ENCODE data around the gene E2F4.

E2F4 gene

DNA sequence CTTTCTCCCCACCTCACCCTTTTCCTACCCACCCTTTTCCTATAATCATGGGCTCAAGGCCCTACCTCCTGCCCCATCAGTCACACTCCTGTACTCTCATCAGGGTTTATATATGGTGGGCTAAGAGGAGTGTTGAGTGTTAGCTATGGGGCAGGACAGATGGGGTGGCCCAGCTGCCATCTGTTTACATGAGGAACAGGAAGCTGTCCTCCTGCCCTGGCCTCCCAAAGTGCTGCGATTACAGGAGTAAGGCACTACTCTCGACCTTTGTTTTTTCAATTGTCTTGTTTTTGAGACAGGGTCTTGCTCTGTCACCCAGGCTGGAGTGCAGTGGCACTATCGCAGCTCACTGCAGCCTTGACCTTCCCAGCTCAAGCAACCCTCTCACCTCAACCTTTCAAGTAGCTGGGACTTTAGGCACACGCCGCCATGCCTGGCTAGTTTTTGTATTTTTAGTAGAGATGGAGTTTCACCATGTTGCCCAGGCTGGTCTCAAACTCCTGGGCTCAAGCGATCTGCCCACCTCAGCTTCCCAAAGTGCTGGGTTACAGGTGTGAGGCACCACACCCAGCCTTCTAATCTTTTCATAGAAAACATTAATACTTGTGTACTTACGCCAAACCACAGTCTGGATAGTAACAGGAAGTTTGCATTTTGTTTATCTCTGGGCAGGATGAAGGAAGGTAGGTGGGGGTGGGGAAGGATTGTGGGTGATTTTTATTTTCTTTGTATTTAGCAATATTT is 33.9 kb upstream of the E2F4 start:
- no peak overlapping the region for H3K4me3 ChIP-seq (ENCODE audit: low read length)
- TF ChIP-seq, protein P1, sequence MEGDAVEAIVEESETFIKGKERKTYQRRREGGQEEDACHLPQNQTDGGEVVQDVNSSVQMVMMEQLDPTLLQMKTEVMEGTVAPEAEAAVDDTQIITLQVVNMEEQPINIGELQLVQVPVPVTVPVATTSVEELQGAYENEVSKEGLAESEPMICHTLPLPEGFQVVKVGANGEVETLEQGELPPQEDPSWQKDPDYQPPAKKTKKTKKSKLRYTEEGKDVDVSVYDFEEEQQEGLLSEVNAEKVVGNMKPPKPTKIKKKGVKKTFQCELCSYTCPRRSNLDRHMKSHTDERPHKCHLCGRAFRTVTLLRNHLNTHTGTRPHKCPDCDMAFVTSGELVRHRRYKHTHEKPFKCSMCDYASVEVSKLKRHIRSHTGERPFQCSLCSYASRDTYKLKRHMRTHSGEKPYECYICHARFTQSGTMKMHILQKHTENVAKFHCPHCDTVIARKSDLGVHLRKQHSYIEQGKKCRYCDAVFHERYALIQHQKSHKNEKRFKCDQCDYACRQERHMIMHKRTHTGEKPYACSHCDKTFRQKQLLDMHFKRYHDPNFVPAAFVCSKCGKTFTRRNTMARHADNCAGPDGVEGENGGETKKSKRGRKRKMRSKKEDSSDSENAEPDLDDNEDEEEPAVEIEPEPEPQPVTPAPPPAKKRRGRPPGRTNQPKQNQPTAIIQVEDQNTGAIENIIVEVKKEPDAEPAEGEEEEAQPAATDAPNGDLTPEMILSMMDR (IDR thresholded peaks at IDR 0.05; ENCODE audit: insufficient read depth, low read depth, low read length, missing control alignments), result no peak

DNA sequence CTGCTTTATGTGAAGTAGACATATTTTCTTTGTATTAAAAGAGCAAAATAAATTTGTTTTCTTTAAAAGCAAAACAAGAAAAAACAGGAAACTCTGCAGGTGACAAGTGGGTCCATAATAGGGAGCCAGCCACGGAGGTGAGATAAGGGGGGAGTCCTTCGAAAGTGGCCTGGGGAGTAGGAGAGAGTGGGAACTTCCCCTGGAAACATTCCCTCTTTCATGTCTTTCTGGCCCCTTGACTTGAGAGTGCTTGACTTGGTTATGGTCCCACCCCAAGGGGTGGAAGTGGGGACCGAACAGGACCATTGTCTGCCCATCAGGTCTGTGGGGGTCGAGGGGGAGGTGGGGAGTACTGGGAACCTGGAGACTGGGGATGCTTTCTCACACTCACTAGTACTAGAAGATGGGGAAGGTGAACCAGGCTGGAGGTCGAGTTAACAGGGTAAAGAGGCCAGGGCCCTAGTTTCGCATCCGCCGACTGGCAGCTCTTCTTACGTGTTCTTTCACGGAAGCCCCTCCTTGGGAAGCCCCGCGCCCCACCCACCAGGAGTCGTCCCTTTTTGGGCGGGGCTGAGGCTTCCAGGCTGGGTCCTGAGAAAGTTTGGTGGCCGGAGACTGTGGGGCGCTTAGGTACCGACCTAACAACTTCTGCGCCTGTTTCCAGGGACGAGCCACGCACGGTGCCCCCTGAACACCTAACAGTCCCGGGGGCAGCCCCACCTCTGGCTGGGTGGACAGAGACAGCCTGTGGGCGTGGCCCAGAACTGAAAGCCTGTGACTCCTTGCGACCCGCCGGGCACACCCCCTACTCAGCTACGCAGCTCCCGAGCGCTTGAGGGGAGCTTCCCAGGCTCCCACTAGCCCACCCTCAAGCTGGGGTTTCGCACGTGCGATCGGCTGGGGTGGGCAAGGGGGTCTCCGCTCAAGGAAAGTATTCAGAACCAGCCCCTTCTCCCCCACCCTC is 33.0 kb upstream of the E2F4 start:
- peak overlapping the region; percentile 97 for H3K4me3 ChIP-seq (ENCODE audit: low read length)
- peak; percentile 59 for DNase-seq (ENCODE audit: low read depth)
- TF ChIP-seq, protein P1 (IDR thresholded peaks at IDR 0.05; ENCODE audit: insufficient read depth, low read depth, low read length, missing control alignments), result no peak

More for the DNA sequence above, 33.9 kb upstream of the E2F4 start:
- no peak for DNase-seq (ENCODE audit: low read depth)

DNA sequence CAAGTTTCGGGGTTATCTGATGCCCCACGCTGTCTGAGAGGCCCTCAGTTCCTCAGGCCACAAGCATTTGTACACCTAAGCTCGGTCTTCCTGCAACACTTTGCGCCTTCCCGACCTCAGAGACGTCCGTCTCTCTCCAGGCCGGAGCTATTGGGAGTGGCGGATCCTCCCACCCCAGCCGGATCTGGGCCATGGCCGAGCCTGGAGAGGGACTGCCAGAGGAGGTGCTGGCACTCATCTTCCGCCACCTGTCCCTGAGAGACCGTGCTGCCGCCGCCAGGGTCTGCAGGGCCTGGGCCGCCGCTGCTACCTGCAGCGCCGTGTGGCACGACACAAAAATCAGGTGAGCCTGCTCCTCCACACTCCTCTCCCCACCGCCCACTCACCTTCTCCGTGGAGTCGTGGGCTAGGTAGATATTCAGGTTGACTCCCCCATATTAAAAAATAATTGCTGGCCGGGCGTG is 30.3 kb upstream of the E2F4 start:
- TF ChIP-seq, protein P1 (IDR thresholded peaks at IDR 0.05; ENCODE audit: insufficient read depth, low read depth, low read length, missing control alignments), result no peak
- H3K4me3 ChIP-seq (ENCODE audit: low read length), result peak overlapping the region; percentile 97
- no peak for DNase-seq (ENCODE audit: low read depth)

DNA sequence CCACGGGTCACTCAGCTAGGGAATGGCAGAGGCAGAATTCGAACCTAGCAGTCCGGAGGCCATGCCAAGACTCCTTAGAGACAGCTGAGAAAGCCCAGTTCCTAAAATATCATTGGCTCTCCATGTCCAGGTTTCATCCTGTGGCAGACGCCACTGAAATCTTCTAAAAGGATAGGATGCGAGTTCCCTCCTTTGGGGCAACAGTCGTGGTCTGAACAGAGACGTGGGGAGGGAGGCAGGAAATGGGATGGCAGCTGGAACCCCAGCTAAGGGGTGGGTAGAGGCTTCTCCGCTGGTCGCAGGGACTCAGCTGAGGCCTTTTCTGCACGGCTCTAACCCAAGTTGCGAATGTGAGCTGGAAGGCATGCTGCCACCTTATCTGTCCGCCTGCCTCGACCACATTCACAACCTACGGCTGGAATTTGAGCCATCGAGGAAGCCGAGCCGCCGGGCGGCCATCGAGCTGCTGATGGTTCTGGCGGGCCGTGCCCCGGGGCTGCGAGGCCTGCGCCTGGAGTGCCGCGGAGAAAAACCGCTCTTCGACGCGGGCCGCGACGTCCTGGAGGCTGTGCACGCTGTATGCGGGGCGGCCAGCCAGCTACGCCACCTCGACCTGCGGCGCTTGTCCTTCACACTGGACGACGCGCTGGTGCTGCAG is 29.3 kb upstream of the E2F4 start:
- no peak for DNase-seq (ENCODE audit: low read depth)
- TF ChIP-seq, protein P1 (IDR thresholded peaks at IDR 0.05; ENCODE audit: insufficient read depth, low read depth, low read length, missing control alignments), result no peak
- no peak overlapping the region for H3K4me3 ChIP-seq (ENCODE audit: low read length)

DNA sequence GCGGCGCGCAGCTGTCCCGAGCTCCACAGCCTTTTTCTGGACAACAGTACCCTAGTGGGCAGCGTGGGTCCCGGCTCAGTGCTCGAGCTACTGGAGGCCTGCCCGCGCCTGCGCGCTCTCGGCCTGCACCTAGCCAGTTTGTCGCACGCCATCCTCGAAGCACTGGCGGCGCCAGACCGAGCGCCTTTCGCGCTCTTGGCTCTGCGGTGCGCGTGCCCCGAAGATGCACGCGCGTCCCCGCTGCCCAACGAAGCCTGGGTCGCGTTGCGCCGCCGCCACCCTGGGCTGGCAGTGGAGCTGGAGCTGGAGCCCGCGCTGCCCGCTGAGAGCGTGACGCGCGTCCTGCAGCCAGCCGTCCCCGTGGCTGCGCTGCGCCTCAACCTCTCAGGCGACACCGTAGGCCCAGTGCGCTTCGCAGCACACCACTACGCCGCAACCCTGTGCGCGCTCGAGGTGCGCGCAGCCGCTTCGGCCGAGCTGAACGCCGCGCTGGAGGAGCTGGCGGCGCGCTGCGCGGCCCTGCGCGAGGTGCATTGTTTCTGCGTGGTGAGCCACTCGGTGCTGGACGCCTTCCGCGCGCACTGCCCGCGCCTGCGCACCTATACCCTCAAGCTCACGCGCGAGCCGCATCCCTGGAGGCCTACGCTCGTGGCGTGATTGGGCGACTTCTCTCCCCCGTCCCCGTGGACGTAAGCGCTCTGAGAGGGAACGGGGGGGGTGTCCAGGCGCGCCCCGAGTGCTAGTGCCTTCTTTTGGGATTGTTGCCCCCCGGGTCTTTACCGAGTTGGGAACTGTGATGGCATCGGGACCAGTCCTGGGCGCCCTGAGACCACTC is 28.6 kb upstream of the E2F4 start:
- DNase-seq (ENCODE audit: low read depth), result peak; percentile 73
- TF ChIP-seq, protein P1 (IDR thresholded peaks at IDR 0.05; ENCODE audit: insufficient read depth, low read depth, low read length, missing control alignments), result no peak
- H3K4me3 ChIP-seq (ENCODE audit: low read length), result peak overlapping the region; percentile 37

DNA sequence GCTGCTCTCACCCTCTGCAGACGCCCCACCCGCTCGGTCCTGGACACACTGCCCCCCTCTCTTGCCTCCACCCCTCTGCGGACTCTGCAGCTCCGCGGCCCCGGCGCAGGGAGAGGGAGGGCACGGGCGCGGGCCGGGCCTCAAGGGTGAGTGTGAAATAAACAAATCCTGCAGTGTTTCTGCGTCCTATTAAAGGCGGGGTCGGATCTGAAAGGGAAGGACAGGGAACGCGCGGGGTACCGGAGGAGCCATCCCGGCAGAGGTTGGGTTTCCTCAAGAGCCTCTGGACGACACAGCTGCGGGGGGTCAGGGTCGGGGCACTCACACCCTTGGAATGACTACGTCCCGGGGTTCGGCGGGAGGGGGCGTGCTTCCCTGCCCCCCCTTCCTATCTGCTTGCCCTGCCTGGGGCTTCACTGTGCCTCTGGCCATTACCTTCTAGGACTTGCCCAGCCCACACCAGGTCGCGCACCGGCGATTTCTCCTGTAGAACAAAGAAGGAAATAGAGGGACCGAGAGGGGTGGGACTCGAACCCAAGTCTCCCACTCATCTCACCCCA is 27.9 kb upstream of the E2F4 start:
- peak overlapping the region; percentile 37 for H3K4me3 ChIP-seq (ENCODE audit: low read length)
- DNase-seq (ENCODE audit: low read depth), result no peak
- TF ChIP-seq, protein P1 (IDR thresholded peaks at IDR 0.05; ENCODE audit: insufficient read depth, low read depth, low read length, missing control alignments), result no peak
